ENCODE data around the gene C6orf89.

DNA sequence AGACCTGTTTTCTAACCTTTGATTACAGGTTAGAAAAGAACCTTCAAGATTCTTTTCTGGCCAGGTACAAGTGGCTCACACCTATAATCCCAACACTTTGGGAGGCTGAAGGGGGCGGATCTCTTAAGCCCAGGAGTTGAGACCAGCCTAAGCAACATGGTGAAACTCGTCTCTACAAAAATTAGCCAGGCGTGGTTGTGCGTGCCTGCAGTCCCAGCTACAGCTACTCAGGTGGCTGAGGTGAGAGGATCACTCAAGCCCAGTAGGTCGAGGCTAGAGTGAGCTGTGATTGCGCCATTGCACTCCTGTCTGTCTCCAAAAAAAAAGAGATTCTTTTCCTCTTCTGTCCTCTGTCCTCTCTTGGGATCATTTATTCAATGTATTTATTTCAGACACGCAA lies 25.6 kb upstream of the C6orf89 start:
- TF ChIP-seq, protein P1, sequence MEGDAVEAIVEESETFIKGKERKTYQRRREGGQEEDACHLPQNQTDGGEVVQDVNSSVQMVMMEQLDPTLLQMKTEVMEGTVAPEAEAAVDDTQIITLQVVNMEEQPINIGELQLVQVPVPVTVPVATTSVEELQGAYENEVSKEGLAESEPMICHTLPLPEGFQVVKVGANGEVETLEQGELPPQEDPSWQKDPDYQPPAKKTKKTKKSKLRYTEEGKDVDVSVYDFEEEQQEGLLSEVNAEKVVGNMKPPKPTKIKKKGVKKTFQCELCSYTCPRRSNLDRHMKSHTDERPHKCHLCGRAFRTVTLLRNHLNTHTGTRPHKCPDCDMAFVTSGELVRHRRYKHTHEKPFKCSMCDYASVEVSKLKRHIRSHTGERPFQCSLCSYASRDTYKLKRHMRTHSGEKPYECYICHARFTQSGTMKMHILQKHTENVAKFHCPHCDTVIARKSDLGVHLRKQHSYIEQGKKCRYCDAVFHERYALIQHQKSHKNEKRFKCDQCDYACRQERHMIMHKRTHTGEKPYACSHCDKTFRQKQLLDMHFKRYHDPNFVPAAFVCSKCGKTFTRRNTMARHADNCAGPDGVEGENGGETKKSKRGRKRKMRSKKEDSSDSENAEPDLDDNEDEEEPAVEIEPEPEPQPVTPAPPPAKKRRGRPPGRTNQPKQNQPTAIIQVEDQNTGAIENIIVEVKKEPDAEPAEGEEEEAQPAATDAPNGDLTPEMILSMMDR (IDR thresholded peaks at IDR 0.05; ENCODE audit: poor library complexity, severe bottlenecking), result no peak
- no peak for TF ChIP-seq EZH2 (IDR thresholded peaks at IDR 0.05; ENCODE audit: borderline replicate concordance, insufficient read depth, low read length, poor library complexity, severe bottlenecking)
- TF ChIP-seq EP300 (conservative IDR thresholded peaks at IDR 0.05; ENCODE audit: poor library complexity, severe bottlenecking), result no peak
- TF ChIP-seq, protein P2, sequence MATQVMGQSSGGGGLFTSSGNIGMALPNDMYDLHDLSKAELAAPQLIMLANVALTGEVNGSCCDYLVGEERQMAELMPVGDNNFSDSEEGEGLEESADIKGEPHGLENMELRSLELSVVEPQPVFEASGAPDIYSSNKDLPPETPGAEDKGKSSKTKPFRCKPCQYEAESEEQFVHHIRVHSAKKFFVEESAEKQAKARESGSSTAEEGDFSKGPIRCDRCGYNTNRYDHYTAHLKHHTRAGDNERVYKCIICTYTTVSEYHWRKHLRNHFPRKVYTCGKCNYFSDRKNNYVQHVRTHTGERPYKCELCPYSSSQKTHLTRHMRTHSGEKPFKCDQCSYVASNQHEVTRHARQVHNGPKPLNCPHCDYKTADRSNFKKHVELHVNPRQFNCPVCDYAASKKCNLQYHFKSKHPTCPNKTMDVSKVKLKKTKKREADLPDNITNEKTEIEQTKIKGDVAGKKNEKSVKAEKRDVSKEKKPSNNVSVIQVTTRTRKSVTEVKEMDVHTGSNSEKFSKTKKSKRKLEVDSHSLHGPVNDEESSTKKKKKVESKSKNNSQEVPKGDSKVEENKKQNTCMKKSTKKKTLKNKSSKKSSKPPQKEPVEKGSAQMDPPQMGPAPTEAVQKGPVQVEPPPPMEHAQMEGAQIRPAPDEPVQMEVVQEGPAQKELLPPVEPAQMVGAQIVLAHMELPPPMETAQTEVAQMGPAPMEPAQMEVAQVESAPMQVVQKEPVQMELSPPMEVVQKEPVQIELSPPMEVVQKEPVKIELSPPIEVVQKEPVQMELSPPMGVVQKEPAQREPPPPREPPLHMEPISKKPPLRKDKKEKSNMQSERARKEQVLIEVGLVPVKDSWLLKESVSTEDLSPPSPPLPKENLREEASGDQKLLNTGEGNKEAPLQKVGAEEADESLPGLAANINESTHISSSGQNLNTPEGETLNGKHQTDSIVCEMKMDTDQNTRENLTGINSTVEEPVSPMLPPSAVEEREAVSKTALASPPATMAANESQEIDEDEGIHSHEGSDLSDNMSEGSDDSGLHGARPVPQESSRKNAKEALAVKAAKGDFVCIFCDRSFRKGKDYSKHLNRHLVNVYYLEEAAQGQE (IDR thresholded peaks at IDR 0.05; ENCODE audit: borderline replicate concordance), result no peak
- TF ChIP-seq MXI1 (conservative IDR thresholded peaks at IDR 0.05; ENCODE audit: poor library complexity, severe bottlenecking), result no peak
- no peak for TF ChIP-seq RAD21 (conservative IDR thresholded peaks at IDR 0.05)
- no peak for TF ChIP-seq POLR2AphosphoS5 (IDR thresholded peaks at IDR 0.05)

Data from neural cell (in vitro differentiated cells).